Measurements from ENCODE around the gene ZDHHC1.
"Not testable (repeated sequence)": the region's sequence is repeated elsewhere in the genome, so short reads cannot be mapped to it uniquely, and the experiment has no call there.

The ZDHHC1 gene

GRCh38 chr16:67430504-67430976 is 14.3 kb upstream of the ZDHHC1 start:
- DNase-seq = peak; percentile 33

GRCh38 chr16:67429799-67430503 is 13.7 kb upstream of the ZDHHC1 start:
- DNase-seq = no peak

- no peak for DNase-seq
Observed at GRCh38 chr16:67429053-67429798, 12.9 kb upstream of the ZDHHC1 start.

GRCh38 chr16:67428146-67428731 is 12.0 kb upstream of the ZDHHC1 start:
- DNase-seq = peak; percentile 60

GRCh38 chr16:67426950-67427349 is 10.7 kb upstream of the ZDHHC1 start:
- no peak for DNase-seq

GRCh38 chr16:67426022-67426421 is 9.7 kb upstream of the ZDHHC1 start:
- no peak for DNase-seq

GRCh38 chr16:67425580-67425979 is 9.3 kb upstream of the ZDHHC1 start:
- no peak for DNase-seq

- no peak for DNase-seq
Observed at GRCh38 chr16:67425061-67425460, 8.8 kb upstream of the ZDHHC1 start.

GRCh38 chr16:67424261-67424615 is 8.0 kb upstream of the ZDHHC1 start:
- no peak for DNase-seq

GRCh38 chr16:67423611-67424260 is 7.5 kb upstream of the ZDHHC1 start:
- no peak for DNase-seq

GRCh38 chr16:67423015-67423414 is 6.7 kb upstream of the ZDHHC1 start:
- no peak for DNase-seq

- DNase-seq = no peak
Observed at GRCh38 chr16:67421030-67421429, 4.8 kb upstream of the ZDHHC1 start.

- DNase-seq = no peak
Observed at GRCh38 chr16:67419931-67420330, 3.7 kb upstream of the ZDHHC1 start.

GRCh38 chr16:67419502-67419901 is 3.2 kb upstream of the ZDHHC1 start:
- DNase-seq = no peak

GRCh38 chr16:67417333-67418061 is 1.2 kb upstream of the ZDHHC1 start:
- no peak for DNase-seq

- not testable (repeated sequence) for DNase-seq
Observed at GRCh38 chr16:67415421-67415820, 856 bp downstream of the ZDHHC1 start.

- no peak for DNase-seq
Observed at GRCh38 chr16:67413978-67414911, 2.0 kb downstream of the ZDHHC1 start.

GRCh38 chr16:67412294-67412693 is 4.0 kb downstream of the ZDHHC1 start:
- no peak for DNase-seq

GRCh38 chr16:67411339-67411738 is 4.9 kb downstream of the ZDHHC1 start:
- DNase-seq = no peak

- DNase-seq = no peak
Observed at GRCh38 chr16:67409631-67410030, 6.6 kb downstream of the ZDHHC1 start.

GRCh38 chr16:67407788-67408452 is 8.4 kb downstream of the ZDHHC1 start:
- no peak for DNase-seq

Data from stimulated activated CD4-positive, alpha-beta T cell treated with anti-CD3 and anti-CD28 coated beads, Interleukin-1b, Interleukin-23, amount 100 ng/mL, for 48 hours (primary cell).